ENCODE measurements around the gene LRBA.
"Not testable (repeated sequence)": the region's sequence is repeated elsewhere in the genome, so short reads cannot be mapped to it uniquely, and the experiment has no call there.

LRBA gene

DNA sequence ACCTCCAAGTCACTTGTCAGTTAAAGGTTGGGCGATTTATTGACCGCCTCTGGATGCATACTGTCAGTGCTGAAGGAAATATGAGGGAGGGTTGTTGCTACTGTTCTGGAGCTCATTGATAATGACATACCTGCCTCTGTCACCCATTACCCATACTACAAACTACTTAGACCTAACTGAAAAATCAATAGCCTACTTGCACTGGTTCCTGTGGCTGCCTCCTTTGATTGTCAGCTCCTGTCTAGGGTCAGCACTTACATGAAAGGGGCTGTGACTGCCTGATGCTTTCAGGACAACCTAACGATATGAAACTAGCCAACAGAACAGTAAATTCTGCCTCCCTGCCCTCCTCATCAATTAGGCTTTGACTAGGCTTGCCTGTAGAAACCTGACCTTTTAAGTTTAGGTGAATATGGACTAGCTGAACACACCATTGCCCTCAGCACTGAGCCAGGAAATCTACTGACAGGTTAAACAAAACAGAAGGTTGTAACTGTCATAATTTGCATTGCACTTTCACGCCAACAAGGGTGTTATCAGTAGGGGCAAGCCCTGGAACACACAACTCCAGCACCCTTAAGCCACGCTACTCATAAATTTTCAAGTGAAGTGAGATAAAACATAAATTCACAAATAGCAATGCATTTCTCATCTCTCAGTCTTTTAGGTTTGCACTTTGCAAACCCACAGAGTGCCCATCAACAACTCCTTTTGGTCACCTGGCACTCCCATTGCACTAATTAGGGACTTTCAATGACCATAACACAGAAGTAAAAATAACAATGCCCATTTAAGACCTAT is 442.2 kb downstream of the LRBA start:
- no peak for DNase-seq (ENCODE audit: low read depth in 1 of 2, low spot score in 1 of 2)

DNA sequence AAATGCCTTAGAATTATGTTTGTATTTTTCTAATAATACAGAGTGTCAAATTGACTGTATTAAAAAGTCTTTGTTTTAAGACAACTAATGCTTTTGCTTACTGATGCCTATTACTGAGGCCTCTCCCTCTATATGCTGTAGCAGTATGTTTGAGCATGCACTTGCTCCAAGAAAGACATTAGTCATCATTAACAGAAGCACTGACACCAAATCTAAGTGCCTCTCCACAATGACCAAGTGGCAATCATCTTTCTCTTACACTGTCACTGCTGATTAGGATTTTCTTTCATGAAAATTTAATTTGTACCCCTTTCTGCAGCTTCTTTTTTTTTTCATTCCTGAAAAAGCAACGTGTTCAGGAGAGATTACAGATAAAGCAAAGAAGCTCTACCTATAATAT is 444.2 kb downstream of the LRBA start:
- no peak for DNase-seq (ENCODE audit: low read depth in 1 of 2, low spot score in 1 of 2)

DNA sequence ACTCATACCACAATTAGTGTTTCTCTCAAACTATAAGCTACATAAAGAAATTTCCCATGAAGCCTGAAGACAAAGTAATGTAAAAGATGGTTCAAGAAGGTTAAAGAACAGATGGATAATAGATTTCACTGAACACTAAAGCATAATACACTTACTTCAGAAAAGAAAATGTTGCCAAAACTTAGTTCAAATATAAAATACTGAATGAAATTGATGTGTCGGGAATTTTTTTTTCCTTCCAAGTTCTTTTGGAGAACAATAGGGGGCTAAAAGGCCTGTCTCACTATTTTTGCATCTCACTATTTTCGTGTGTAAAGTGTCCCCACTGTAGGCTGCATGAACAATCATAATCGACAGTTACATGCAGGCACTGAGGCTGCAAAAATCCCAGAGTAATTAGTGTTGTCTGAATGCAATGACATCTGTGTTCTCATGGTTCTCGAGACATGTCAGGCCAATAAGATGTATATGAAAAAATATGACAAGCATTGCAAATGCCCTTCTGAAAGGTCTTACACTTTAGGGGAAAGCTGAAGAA is 445.0 kb downstream of the LRBA start:
- DNase-seq (ENCODE audit: low read depth in 1 of 2, low spot score in 1 of 2): no peak

GRCh38 chr4:150569384-150569987 is 445.6 kb downstream of the LRBA start:
- no peak for DNase-seq (ENCODE audit: low read depth in 1 of 2, low spot score in 1 of 2)

GRCh38 chr4:150567070-150567469 is 448.0 kb downstream of the LRBA start:
- no peak for DNase-seq (ENCODE audit: low read depth in 1 of 2, low spot score in 1 of 2)

DNA sequence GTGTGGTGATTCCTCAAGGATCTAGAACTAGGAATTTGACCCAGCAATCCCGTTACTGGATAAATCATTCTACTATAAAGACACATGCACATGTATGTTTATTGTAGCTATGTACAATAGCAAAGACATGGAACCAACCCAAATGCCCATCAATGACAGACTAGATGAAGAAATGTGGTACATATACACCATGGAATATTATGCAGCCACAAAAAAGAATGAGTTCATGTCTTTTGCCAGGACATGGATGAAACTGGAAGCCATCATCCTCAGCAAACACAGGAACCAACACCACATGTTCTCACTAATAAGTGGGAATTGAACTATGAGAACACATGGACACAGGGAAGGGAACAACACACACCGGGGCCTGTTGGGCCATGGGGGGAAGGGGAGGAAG is 450.1 kb downstream of the LRBA start:
- DNase-seq (ENCODE audit: low read depth in 1 of 2, low spot score in 1 of 2): not testable (repeated sequence)

- no peak for DNase-seq (ENCODE audit: low read depth in 1 of 2, low spot score in 1 of 2)
Observed at GRCh38 chr4:150562751-150563150, 452.3 kb downstream of the LRBA start.

- no peak for DNase-seq (ENCODE audit: low read depth in 1 of 2, low spot score in 1 of 2)
Observed at GRCh38 chr4:150562250-150562649, 452.8 kb downstream of the LRBA start.

DNA sequence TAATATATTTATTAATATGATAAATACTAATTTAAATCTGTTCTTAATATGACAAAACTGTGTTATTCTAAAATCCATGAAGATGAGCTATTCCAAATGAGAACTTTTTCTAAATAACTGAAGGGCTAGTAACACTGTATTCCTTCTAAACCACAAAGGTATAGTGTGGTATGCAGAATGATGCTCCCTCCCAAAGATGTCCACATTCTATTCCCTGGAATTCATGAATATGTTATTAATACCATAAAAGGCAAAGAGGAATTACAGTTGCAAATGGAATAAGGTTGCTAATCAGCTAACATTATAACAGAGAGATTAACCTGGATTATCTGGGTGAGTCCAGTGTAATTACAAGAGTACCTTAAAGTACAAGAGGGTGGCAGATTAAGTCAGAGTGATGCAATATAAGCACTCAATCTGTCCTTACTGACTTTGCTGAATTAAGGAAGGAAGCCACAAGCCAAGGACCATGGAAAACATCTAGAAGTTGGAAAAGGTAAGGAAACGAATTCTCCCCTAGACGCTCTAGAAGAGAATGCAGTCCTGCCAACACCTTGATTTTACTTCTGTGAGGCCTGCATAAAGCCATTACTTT is 453.8 kb downstream of the LRBA start:
- no peak for DNase-seq (ENCODE audit: low read depth in 1 of 2, low spot score in 1 of 2)

DNA sequence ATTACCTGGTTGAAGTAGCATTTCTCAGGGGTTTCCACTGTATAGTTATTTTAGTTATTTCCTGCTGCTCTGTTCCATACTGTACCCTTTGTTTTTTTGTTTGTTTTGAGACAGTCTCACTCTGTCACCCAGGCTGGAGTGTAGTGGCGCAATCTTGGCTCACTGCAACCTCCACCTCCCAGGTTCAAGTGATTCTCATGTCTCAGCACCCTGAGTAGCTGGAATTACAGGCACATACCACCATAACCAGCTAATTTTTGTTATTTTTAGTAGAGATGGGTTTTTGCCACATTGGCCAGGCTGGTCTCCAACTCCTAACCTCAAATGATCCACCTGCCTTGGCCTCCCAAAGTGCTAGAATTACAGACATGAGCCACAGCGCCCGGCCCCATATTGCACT is 457.3 kb downstream of the LRBA start:
- DNase-seq (ENCODE audit: low read depth in 1 of 2, low spot score in 1 of 2): not testable (repeated sequence)

DNA sequence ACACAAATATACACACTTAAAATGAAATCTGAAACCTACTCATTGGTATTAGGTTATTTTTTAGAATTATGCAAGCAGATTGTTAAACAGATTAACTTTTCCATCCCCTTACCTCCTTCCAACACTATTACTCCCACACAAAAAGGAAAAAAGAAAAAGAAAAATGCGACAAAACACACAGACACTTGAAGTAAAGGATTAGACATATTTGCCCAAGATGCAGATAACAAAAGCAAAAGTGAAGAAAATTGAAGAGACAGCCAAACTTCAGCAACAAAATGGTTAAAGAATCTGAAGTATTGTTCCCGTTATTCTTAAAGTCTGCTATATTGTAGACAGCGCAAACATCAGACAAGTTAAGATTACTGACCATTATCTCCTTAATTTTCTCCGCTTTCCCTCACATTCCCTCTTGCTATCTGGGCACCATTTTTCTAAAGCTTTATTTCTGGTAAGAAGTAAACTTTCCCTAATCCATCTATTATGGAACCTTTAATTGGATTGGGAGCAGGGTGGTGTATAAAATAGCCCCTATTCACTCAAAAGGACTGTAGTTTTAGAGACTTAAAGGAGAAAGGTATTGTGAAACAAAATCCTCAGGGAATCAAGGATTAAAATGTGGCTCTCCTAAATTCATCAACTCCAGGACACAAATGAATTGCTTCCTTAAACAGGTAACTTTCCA is 467.8 kb downstream of the LRBA start:
- DNase-seq (ENCODE audit: low read depth in 1 of 2, low spot score in 1 of 2): no peak

DNA sequence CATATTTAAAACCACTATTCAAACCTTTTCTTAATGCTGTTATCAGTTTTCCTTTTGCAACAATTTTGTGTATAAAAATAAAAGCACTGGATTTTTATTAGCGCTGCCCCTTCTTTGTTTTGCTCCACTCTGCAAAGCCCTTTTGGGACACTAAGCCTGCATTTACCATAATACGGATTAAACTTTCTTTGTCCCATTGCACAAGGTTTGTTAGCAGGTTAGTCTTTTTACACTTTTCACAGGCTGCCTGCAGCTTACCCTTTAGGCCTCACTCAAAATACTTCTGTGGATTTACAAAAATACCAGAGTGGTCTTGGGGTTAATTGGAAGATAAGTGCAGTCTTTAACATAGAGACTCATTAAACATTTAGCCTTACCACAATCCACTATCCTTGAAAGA is 468.8 kb downstream of the LRBA start:
- DNase-seq (ENCODE audit: low read depth in 1 of 2, low spot score in 1 of 2): no peak

DNA sequence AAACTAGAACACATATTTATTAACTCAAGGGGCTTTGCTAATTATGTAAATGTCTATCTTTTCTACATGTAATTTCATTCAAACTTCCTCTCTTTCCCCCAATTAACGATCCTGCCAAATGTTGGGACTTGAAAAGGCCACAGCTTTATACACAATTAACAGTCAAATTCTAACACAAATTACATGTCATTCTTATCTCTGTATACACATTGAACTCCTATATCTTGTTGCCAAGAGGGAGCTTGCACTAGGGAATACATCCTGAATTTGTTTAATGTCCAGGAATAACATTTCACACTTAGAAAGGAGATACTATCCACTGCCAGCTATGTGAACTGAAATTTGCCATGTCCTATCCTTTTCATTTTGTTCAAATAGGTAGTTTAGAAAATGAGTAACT is 472.0 kb downstream of the LRBA start:
- DNase-seq (ENCODE audit: low read depth in 1 of 2, low spot score in 1 of 2): no peak

DNA sequence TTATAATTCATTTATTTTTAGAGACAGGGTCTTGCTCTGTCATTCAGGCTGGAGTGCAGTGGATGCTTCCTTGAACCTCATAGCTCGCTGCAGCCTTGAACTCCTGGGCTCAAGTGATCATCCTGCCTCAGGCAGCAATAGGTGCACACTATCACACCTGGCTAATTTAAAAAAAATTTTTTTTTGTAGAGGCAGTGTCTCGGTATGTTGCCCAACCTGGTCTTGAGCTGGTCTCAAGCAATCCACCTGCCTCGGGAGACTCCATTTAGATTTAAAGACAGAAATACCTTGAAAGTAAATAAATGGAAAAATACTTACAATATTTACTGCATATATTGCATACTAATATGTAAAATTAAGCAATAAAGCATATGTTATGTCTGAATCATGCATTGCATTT is 473.4 kb downstream of the LRBA start:
- DNase-seq (ENCODE audit: low read depth in 1 of 2, low spot score in 1 of 2): no peak

GRCh38 chr4:150540959-150541360 is 474.1 kb downstream of the LRBA start:
- no peak for DNase-seq (ENCODE audit: low read depth in 1 of 2, low spot score in 1 of 2)

DNA sequence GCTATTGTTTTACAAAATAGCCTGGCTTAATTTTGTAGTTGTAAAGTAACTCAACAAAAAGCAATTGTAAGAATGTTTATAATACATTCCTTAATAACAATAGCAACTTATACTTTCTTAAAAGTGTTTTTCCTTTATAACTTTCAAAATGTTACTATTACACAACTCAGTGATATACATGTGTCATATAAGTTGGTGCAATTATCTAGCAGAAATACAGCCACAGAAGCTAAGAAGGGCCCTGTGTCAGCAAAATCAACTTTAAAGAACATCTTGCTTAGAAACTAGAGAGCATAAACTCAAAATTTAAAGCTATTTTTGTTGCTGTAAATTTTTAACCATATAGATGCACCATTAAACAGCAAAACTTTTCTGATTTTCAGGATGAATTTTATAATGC is 474.5 kb downstream of the LRBA start:
- DNase-seq (ENCODE audit: low read depth in 1 of 2, low spot score in 1 of 2): no peak

DNA sequence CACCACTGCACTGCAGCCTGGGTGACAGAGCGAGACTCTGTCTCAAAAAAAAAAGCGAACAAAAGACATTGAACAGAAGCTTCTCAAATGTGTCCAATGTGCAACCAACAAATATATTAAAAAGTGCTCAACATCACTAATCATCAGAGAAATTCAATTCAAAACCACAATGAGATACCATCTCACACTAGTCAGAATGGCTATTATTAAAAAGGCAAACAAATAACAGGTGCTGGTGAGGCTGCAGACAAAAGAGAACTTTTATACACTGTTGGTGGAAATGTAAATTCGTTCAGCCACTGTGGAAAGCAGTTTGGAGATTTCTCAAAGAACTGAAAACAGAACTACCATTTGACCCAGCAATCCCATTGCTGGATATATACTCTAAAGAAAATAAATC is 477.2 kb downstream of the LRBA start:
- not testable (repeated sequence) for DNase-seq (ENCODE audit: low read depth in 1 of 2, low spot score in 1 of 2)

DNA sequence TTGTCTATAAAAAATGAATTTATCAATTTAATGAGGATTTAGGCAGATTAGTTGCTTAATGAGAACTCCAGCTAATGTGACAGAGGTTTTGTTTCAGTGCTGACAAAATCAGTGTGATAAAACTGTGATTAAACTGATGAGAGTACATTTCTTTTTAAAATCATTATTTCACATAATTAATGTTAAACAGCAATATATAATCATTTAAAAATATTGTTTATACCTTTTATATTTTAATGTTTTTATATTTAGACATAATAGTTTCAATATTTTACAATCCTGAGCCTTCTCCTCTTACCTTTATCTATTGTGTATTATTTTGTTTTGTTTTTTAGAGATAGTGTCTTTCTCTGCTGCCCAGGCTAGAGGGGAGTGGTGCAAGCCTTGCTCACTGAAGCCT is 480.3 kb downstream of the LRBA start:
- no peak for DNase-seq (ENCODE audit: low read depth in 1 of 2, low spot score in 1 of 2)

DNA sequence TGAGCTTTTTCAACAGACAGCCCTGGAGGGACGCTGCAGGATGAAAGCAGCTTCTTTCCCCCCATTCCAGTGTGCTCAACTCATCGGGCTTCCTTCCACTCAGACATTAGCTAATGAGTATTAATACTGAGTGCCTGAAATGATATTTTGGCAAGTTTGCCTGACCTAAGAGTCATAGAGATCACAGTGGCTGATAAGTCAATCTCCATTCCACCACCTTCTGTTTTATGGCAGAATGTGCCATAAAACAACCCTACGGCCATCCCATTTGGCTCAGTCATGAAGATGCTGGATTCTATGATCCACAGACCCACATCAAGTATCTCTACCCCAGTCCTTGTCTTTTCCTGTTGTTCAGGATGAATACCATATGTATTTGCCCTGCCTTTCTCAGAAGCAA is 481.4 kb downstream of the LRBA start:
- DNase-seq (ENCODE audit: low read depth in 1 of 2, low spot score in 1 of 2): no peak

DNA sequence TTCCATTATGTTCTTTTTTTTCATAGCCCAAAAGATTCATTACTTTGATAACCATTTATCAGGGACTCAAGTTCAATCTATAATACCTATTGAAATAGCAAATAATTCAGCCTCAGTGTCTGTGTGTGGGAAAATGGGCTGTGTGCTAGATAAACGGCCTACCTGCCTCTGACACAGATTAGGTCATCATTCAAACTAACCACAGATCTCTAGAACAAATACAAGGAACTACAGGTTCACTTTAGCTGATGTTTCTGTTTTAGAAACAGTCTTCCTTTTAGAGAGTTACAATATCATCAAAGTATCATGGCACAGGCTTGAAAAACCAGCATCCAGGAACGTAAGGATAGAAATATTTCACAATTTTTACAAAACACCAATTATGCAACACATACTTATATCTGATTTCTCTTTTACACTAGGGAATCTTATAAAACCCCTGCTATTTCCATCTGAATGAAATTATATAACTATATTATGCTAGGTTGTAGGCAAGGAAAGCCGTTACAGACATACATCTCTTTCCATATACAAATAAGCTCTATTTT is 489.7 kb downstream of the LRBA start:
- no peak for DNase-seq (ENCODE audit: low read depth in 1 of 2, low spot score in 1 of 2)

- DNase-seq (ENCODE audit: low read depth in 1 of 2, low spot score in 1 of 2): no peak
Observed at GRCh38 chr4:150518559-150518958, 496.5 kb downstream of the LRBA start.
